Stimulated activated CD4-positive, alpha-beta T cell treated with anti-CD3 and anti-CD28 coated beads, Interleukin-15, amount 100 ng/mL, for 1 hour (primary cell): ENCODE data around the gene CYTH3.
A peak's percentile ranks its signal among the peaks of the same experiment; 100 is the strongest.

ENCODE experiments used
- DNase-seq, 2 donors: peaks; one replicate each; pipeline ENCODE4 v3.0.0-alpha.2; 2020; ENCODE audit warnings: low read depth in 1 of 2, low spot score in 1 of 2

Gene CYTH3

DNA sequence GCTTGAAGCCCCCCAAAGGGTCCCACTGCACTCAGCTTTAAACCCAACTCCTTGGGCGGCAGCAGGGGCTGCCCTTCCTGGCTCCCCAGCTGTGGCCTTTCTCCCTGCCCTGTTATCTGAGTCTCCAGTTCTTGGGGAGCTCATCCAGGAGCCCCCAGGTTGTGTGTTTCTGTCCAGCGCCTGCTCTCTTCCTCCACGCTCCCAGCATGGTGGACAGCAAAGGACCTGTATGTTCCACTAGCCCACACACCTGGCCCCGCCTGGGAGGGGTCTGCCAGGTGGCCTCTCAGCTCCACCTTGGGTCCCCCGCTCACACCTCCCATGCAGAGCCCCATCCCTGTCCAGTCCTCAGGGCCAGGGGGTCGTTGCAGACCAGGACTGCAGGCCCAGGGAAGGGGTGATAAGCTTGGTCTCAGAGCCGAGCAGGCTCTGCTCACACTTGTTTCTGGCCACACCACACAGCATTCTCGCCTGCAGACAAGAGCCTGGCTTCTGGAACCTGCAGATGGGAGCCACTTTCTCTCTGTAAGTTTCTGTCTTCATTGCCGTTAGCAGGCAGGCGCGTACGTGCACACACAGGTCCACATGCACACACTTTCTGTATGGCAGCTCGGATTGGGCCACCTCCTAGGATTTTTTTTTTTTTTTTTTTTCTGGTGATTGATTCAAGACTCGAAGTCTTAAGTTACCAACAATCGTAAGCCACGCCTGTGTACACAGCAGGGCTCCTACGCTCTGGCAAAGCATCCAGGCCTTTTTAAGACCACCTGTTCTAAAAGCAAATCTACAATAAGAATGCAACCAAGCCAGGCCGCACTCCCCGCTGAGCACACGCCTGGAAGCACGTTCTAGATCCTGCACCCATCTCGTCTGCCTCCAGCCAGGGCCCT is 104.6 kb downstream of the CYTH3 start:
- no peak for DNase-seq

DNA sequence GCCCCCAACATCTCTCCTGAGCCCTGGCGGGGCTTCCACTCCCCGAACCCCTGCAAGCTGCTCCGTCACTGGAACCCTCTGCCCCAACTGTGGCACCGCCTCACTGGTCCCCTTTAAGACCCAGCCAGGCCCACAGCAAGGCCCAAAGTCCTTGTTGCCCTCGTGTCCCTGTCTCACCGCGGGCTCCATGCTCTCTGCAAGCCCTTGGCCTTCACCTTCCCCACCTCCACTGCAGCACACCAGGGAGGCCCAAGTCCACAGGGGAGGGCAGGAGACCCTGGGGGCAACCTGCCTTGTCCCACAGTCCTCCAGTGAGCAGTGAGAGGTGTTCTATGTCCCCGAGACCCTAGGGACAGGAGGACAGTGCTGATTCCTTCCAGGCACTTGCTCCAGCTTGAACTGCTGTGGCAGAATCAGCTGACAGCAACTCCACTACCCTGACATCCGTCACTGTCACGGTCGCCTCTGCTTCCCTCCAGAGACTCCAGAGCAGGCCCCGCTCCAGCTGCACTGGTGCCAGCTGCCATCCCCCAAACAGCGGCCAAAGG is 105.3 kb downstream of the CYTH3 start:
- DNase-seq: no peak

GRCh38 chr7:6166443-6166891 is 106.0 kb downstream of the CYTH3 start:
- no peak for DNase-seq

DNA sequence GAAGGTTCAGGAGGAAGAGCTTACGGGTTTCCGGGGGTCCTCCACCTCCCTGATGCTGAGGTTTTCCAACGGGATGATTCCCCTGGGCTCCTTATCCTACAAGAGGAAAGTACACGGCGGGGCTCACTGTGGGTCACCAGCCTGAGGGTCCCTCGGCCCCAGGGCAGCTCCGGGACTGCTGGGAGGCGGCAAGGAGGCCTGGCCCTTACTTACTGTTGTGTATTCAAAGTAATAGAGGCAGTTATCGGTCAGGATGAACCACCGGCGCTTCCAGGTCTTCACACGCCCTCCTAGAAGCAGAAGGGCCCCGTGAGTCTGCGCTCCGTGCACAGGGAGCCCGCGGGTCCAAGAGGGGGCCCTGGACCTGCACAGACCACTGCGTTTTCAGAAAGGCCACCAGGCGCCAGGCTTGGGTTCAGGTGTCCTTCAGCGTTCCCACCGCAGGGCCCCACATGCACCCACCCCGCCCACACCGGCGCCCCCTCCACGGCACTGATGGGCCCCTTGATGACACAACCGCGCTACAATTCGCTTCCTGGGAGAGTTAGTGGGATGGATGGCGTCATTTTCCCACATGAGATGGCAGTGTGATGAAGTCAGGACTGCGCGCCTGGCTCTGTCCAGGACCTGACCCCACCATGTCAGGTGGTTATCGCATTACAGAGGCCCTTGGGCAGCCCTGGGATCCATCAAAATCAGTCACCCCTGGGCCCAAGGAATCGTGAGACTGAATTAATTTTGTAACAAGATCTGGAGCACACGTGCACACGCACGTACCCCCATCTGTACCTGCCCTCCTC is 106.7 kb downstream of the CYTH3 start:
- no peak for DNase-seq

GRCh38 chr7:6165075-6165474 is 107.3 kb downstream of the CYTH3 start:
- DNase-seq: no peak

DNA sequence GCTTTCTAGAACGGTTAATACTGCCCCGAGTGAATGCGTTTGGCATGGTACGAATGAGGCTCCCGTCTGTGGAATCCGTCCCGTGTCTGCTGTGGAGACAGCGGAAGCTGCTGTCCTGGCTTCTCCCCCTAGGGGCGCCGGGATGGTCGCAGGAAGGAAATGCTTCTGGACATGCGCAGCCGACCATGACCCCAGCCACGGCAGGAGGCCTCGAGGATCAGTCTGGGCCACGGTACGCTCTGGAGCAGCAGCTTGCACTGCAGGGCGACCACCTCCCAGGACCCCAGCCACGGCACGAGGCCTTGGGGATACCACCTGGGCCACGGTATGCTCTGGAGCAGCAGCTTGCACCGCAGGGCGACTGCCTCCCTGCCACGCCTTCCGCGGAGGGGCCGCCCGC is 107.9 kb downstream of the CYTH3 start:
- DNase-seq: no peak

- DNase-seq: no peak
Observed at GRCh38 chr7:6164010-6164409, 108.4 kb downstream of the CYTH3 start.

DNA sequence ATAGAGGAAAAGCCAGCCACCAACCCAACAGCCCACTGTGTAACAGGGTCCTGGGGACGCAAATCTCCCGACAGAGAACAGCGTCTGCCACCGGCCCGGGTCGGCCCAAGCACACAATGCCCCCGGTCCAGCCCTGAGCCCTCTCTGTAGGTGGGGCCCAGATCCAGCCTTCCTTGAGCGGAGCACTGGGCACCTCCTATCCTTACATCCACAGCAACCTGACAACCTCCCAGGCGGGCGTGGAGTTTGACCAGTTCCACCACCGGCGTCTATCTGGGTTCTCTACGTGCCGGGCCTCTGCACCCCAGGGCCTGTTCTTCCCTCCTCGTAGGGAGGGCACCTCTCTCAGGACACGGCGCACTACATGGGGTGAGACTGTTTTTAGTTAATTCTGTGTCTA is 109.0 kb downstream of the CYTH3 start:
- no peak for DNase-seq

- no peak for DNase-seq
Observed at GRCh38 chr7:6162650-6163366, 109.6 kb downstream of the CYTH3 start.

DNA sequence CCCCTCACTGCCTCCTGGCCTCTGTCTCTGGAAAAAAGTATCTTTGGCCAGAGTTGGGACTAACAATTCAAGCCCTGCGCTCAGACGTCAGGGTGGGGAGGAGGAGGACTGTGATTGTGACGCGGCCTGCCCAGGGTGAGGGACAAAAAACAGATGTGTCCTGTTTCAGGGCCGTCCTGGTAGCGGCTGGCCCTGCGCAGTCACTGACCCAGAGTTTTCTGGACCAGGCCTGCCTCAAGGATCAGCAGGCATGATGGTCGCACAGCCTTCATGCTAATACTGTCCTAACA is 110.1 kb downstream of the CYTH3 start:
- DNase-seq: no peak

DNA sequence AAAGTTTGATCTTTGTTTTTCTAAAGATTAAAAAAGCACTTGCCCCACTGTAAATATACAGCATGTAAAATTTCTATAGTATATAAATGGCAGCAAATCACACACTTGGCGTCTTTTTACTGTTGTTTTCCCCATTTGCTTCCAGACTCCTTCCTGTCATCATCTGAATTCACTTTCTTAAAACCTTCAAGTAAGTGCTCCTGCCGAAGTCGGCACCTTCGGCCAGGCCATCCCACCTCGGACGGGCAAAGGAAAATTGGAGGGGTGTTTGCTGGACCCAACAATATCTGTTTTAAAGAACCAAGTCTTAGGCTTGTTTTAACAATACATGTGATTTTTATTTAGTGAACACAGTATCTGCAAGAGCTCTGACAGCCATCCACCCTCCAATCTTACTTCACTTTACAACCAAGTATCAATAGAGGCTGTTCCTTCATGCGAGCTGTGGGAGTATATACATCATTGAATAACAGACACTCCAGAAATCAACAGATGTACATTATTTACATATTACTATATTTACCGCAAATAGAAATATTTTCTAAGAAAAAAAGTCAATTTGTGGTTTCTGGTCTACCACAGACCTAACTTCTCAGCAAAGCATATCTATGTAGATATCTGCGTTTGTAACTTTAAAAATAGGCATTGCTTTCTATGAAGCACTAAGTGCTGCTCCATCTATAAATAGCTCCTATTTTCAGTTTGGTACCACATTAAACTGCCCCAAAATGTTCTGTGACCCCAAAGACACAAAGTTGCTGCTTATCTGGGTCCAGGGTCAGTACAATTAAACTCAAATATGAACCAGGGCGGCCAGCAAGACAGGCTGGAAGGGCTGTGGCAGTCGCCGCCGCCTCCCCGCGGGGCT is 110.7 kb downstream of the CYTH3 start:
- no peak for DNase-seq

DNA sequence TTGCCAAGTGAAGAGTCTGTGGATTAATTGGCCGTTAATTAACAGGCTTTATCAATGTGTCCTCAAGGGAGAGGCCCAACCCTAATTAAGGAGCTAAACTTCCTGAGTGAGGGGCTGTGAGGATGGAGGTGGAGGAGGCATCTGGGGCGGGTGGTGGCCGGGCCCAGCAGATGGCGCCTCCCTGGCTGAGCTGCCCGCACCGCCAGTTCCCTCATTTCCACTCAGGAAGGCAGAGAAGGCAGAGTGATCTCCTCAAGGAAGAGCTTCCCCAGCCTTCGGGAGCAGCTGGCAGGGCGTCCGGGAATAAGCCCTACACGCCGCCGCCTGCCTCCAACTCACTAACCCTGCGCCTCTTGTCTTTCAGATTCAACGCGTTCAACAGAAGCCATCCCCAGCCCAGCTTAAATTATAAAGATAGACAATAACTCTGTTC is 112.2 kb downstream of the CYTH3 start:
- DNase-seq: peak in 1 of 2 donors; percentile 16

DNA sequence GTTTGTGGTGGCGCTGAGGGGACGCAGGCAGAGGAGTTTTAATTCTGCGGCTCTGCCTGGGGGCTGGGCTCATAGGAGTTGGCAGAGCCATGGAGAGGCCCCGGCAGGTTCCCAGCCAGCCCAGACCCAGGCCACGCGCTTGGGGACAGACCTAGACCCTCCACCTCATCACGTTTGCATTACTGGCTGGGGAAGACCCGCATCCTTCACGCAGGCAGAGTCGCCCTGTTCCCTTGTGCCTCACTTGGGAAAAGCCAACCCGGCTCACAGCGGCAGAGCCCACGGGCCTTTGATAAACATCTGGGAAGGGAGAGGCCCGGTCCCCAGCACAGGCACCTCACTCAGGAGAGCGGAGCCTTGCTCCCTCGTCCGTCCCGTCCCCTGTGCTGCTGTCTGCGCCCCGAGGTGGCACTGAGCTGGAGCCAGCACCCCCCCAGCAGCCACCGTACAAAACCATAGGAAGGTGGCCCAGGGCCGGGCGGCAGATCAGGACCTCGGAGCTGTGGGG is 112.8 kb downstream of the CYTH3 start:
- no peak for DNase-seq

GRCh38 chr7:6159097-6159483 is 113.3 kb downstream of the CYTH3 start:
- no peak for DNase-seq

DNA sequence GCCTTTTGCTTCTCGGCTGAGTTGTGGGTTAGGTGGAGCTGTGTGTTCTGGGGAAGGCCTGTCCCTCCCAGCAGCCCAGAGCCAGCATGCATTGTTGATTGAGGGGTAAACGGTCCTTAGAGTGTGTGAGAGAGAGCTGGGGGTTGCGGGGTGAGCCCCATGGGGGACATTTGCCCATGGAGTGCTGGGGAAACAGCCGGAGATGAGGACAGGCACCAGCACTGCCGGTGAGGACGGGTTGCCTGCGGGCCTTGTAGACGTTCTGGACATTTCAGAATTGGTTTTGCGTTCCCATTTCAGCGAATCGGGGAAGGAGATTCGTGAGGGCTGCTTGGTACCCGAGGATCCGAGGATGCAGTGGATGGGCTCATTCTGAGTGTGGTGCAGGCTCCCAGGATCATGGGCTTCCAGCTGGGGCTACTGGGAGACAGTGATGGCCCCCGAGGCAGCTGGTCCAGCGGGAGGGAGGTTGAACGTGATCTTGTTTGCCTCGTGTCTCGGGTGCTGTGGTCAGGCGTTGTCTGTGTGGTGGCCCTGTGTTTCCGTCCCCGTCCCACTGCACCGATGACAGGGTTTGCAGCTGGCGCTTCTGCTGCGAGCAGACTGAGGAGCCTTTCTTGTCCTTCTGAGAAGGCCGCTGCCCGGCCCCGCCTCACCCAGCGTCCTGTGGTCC is 113.9 kb downstream of the CYTH3 start:
- DNase-seq: no peak

- DNase-seq: no peak
Observed at GRCh38 chr7:6157685-6158423, 114.6 kb downstream of the CYTH3 start.

DNA sequence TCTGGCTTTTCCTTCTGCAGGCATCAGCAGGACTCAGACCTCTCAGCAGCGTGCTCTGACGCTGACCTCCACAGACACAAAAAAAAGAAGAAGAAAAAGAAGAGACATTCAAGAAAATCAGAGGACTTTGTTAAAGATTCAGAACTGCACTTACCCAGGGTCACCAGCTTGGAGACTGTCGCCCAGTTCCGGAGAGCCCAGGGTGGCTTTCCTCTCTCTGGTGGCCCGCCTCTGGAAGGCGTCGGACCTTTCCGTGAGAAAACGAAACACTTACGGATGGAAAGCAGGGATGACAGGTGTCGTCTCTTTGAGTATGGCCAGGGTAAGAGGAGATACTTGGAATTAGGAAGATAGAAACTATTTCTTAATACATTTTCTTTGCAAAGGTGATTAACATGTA is 115.7 kb downstream of the CYTH3 start:
- no peak for DNase-seq

DNA sequence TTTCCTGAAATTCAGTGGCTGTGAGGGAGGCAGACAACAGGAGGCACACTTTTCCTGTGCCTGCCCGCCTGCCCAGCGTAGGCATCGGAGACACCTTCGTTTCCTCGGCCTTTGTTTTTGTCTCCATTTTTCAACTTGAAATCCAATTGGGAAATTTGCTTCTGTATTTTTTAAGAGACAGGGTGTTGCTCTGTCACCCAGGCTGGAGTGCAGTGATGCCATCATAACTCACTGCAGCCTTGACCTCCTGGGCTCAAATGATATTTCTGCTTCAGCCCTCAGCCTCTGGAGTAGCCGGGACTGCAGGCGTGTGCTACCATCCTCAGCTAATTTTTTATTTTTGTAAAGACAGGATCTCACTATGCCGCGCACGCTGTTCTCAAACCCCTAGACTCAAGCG is 116.8 kb downstream of the CYTH3 start:
- DNase-seq: no peak
